KMS-11 (cell line): ENCODE measurements around the gene GPR33.
A peak's percentile ranks its signal among the peaks of the same experiment; 100 is the strongest.

ENCODE experiments used
- H2AFZ ChIP-seq: fragments of 200-600 bp; sonication (generic); 2 replicates; pipeline ENCODE4 v1.6.1; 2016; ENCODE audit warnings: antibody characterized with exemption, mixed run types, low read depth
- H3K27ac ChIP-seq: fragments of 200-600 bp; sonication (generic); 2 replicates; pipeline ENCODE4 v1.6.1; 2016; ENCODE audit warnings: mild to moderate bottlenecking, mixed run types
- H3K27me3 ChIP-seq: fragments of 200-600 bp; sonication (generic); 2 replicates; pipeline ENCODE4 v1.6.1; 2017; ENCODE audit warnings: mild to moderate bottlenecking, low read depth, mixed run types, moderate library complexity; ENCODE audit not compliant: insufficient read depth
- H3K36me3 ChIP-seq: fragments of 200-600 bp; sonication (generic); 2 replicates; pipeline ENCODE4 v1.6.1; 2017; ENCODE audit warnings: mild to moderate bottlenecking, mixed run types; ENCODE audit not compliant: insufficient read depth
- H3K4me1 ChIP-seq: fragments of 200-600 bp; sonication (generic); 2 replicates; pipeline ENCODE4 v1.6.1; 2016; ENCODE audit warnings: mild to moderate bottlenecking, low read depth, mixed run types; ENCODE audit not compliant: poor library complexity, severe bottlenecking
- H3K4me2 ChIP-seq: fragments of 200-600 bp; sonication (generic); 2 replicates; pipeline ENCODE4 v1.7.0; 2016; ENCODE audit warnings: mild to moderate bottlenecking, mixed run types
- H3K4me3 ChIP-seq: fragments of 200-600 bp; sonication (generic); IDR thresholded peaks from 2 replicates; pipeline ENCODE4 v1.6.1; 2017; ENCODE audit warnings: low read depth, low read length, mixed read lengths; ENCODE audit not compliant: insufficient read depth
- H3K79me2 ChIP-seq: fragments of 200-600 bp; sonication (generic); 2 replicates; pipeline ENCODE4 v1.6.1; 2016; ENCODE audit warnings: low read depth, mixed run types; ENCODE audit not compliant: insufficient read depth
- H3K9ac ChIP-seq: fragments of 200-600 bp; sonication (generic); 2 replicates; pipeline ENCODE4 v1.6.1; 2016; ENCODE audit warnings: mild to moderate bottlenecking, mixed run types
- H4K20me1 ChIP-seq: fragments of 200-600 bp; sonication (generic); 2 replicates; pipeline ENCODE4 v1.6.1; 2016; ENCODE audit warnings: mild to moderate bottlenecking, mixed run types; ENCODE audit not compliant: insufficient read depth
- TF ChIP-seq, protein P1 (sequence below): fragments of 200-600 bp; sonication (generic); conservative IDR thresholded peaks from 2 replicates; pipeline ENCODE4 v1.6.1; 2017; ENCODE audit warnings: low read depth, mild to moderate bottlenecking, antibody characterized with exemption, low read length, moderate library complexity, mixed read lengths

The GPR33 gene

DNA sequence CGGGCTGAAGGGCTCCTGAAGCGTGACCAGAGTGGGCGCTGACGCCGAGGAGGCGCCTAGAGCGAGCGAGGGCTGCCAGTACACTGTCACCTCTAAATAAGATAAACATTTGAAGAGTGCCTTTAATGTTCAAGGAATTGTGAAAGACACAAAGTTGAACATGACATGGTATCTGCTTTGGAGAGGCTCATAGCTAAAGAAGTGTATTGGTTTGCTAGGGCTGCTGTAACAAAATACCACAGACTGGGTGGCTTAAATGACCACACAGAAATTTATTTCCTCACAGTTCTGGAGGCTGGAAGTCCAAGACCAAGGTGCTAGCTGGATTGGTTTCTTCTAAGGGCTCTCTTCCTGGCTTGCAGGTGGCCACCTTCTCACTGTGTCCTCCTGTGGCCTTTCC, 39.7 kb upstream of the GPR33 start:
- H3K9ac ChIP-seq: no peak overlapping the region
- H3K4me1 ChIP-seq: no peaks in the 10 kb centered on the region
- H3K4me2 ChIP-seq: no peak overlapping the region
- no peak overlapping the region for H3K4me3 ChIP-seq
- no peaks in the 10 kb centered on the region for H3K36me3 ChIP-seq
- H3K27ac ChIP-seq: no peak overlapping the region
- no peaks in the 10 kb centered on the region for H4K20me1 ChIP-seq
- no peak overlapping the region for H2AFZ ChIP-seq
- no peaks in the 10 kb centered on the region for H3K79me2 ChIP-seq
- TF ChIP-seq, protein P1, sequence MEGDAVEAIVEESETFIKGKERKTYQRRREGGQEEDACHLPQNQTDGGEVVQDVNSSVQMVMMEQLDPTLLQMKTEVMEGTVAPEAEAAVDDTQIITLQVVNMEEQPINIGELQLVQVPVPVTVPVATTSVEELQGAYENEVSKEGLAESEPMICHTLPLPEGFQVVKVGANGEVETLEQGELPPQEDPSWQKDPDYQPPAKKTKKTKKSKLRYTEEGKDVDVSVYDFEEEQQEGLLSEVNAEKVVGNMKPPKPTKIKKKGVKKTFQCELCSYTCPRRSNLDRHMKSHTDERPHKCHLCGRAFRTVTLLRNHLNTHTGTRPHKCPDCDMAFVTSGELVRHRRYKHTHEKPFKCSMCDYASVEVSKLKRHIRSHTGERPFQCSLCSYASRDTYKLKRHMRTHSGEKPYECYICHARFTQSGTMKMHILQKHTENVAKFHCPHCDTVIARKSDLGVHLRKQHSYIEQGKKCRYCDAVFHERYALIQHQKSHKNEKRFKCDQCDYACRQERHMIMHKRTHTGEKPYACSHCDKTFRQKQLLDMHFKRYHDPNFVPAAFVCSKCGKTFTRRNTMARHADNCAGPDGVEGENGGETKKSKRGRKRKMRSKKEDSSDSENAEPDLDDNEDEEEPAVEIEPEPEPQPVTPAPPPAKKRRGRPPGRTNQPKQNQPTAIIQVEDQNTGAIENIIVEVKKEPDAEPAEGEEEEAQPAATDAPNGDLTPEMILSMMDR: no peak
- no peaks in the 10 kb centered on the region for H3K27me3 ChIP-seq

DNA sequence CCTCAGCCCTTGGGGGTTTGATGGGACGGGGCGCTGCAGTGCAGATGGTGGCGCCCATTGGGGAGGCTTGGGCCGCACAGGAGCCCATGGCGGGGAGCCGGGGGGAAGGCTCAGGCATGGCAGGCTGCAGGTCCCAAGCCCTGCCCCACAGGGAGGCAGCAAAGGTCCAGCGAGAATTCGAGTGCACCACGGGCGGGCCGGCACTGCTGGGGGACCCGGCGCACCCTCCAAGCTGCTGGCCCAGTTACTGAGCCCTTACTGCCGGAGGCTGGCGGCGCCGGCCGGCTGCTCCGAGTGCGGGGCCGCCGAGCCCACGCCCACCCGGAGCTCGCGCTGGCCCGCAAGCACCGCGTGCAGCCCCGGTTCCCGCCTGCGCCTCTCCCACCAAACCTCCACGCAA, 39.2 kb upstream of the GPR33 start:
- Histone ChIP-seq H2AFZ (no peak overlapping the region), H3K4me3 (no peak overlapping the region), H3K4me1 (no peaks in the 10 kb centered on the region), H3K79me2 (no peaks in the 10 kb centered on the region), H3K4me2 (no peak overlapping the region), H3K9ac (no peak overlapping the region), H3K36me3 (no peaks in the 10 kb centered on the region), H3K27ac (no peak overlapping the region), H3K27me3 (no peaks in the 10 kb centered on the region), H4K20me1 (no peaks in the 10 kb centered on the region)
- TF ChIP-seq, protein P1: no peak

DNA sequence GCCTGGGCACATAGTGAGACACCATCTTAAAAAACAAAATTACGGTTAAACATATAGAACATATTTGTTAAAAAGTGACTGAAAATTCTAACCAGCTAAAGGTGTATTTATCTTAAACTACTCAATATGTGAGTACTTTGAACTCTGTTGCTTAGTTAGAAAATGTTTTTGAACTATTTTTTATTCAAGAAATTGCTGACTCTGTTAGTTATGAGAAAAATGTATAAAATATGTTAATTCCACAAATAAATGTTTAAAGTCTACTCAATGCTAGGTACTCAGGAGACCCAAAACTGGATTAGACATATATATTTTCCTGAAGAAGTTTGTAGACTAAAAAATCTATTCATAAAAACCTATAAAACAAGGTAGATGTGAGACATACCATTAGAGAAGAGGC, 23.0 kb upstream of the GPR33 start:
- Histone ChIP-seq H4K20me1 (no peaks in the 10 kb centered on the region), H3K36me3 (no peaks in the 10 kb centered on the region), H3K4me3 (no peak overlapping the region), H3K79me2 (no peaks in the 10 kb centered on the region), H3K27ac (no peak overlapping the region), H3K9ac (no peak overlapping the region), H3K4me1 (no peaks in the 10 kb centered on the region), H3K27me3 (no peaks in the 10 kb centered on the region), H3K4me2 (no peak overlapping the region), H2AFZ (no peak overlapping the region)
- TF ChIP-seq, protein P1: no peak

DNA sequence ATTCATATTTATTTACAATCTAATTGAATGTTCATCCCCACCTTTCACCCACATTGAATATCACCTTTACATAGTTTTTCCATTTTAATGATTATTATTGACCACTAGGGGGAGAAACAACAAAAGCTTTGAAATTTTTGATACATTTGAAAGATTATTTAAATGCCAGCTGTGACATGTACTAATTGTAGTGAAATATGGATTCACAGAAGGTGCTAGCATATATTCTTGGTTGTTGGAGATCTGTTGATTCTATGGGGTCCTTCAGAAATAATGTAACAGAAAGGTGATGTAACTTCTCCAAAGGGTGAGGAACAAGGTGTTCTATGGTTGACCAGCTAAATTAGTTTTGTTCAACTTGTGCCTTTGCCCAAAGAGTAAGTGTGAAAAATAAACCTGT, 22.4 kb upstream of the GPR33 start:
- Histone ChIP-seq H4K20me1 (no peaks in the 10 kb centered on the region), H3K9ac (no peak overlapping the region), H3K36me3 (no peaks in the 10 kb centered on the region), H3K27me3 (no peaks in the 10 kb centered on the region), H3K27ac (no peak overlapping the region), H3K4me3 (no peak overlapping the region), H3K79me2 (no peaks in the 10 kb centered on the region), H2AFZ (no peak overlapping the region), H3K4me2 (no peak overlapping the region), H3K4me1 (no peaks in the 10 kb centered on the region)
- TF ChIP-seq, protein P1: peak; percentile 76

DNA sequence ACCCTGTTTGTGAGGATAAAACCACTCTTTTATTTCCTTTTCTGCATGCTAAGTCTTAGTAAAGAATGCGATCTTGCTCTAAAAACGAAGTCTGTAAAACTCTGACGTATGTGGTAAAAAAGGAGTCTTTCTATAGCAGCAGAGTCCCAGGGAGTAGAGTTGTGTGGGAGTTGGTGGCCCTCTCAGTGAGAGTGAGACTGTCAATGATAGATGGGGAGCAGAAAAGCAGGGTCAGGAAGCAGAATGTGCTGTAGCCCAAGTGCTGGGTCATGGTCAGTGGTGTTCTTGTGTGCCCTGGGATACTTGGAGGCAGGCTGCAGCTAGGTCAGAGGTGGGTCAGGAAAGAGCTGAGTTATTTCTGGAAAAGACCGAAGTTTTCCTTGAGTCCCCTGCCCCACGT, 20.3 kb upstream of the GPR33 start:
- Histone ChIP-seq H3K27me3 (no peaks in the 10 kb centered on the region), H3K4me3 (no peak overlapping the region), H3K36me3 (no peaks in the 10 kb centered on the region), H3K27ac (no peak overlapping the region), H4K20me1 (no peaks in the 10 kb centered on the region), H2AFZ (no peak overlapping the region), H3K4me1 (no peaks in the 10 kb centered on the region), H3K9ac (no peak overlapping the region), H3K4me2 (no peak overlapping the region), H3K79me2 (no peaks in the 10 kb centered on the region)
- TF ChIP-seq, protein P1: no peak
